ENCODE results near the gene MGAT3. TPM values are rescaled to one million over a fixed set of nuclear protein-coding genes. Genes with fewer than 3 reads are reported as not detected.

Gene MGAT3
- total and polyA plus RNA-seq, 2 of the 8 experiments (the other 6 are each of a cell fraction or from before 2014, with no cell fraction given), result 4.3 to 9.2 TPM

DNA sequence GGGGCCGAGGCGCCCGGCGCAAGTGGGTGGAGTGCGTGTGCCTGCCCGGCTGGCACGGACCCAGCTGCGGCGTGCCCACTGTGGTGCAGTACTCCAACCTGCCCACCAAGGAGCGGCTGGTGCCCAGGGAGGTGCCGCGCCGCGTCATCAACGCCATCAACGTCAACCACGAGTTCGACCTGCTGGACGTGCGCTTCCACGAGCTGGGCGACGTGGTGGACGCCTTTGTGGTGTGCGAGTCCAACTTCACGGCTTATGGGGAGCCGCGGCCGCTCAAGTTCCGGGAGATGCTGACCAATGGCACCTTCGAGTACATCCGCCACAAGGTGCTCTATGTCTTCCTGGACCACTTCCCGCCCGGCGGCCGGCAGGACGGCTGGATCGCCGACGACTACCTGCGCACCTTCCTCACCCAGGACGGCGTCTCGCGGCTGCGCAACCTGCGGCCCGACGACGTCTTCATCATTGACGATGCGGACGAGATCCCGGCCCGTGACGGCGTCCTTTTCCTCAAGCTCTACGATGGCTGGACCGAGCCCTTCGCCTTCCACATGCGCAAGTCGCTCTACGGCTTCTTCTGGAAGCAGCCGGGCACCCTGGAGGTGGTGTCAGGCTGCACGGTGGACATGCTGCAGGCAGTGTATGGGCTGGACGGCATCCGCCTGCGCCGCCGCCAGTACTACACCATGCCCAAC lies 31.2 kb downstream of the MGAT3 start (continued):
- TF ChIP-seq, protein P1, sequence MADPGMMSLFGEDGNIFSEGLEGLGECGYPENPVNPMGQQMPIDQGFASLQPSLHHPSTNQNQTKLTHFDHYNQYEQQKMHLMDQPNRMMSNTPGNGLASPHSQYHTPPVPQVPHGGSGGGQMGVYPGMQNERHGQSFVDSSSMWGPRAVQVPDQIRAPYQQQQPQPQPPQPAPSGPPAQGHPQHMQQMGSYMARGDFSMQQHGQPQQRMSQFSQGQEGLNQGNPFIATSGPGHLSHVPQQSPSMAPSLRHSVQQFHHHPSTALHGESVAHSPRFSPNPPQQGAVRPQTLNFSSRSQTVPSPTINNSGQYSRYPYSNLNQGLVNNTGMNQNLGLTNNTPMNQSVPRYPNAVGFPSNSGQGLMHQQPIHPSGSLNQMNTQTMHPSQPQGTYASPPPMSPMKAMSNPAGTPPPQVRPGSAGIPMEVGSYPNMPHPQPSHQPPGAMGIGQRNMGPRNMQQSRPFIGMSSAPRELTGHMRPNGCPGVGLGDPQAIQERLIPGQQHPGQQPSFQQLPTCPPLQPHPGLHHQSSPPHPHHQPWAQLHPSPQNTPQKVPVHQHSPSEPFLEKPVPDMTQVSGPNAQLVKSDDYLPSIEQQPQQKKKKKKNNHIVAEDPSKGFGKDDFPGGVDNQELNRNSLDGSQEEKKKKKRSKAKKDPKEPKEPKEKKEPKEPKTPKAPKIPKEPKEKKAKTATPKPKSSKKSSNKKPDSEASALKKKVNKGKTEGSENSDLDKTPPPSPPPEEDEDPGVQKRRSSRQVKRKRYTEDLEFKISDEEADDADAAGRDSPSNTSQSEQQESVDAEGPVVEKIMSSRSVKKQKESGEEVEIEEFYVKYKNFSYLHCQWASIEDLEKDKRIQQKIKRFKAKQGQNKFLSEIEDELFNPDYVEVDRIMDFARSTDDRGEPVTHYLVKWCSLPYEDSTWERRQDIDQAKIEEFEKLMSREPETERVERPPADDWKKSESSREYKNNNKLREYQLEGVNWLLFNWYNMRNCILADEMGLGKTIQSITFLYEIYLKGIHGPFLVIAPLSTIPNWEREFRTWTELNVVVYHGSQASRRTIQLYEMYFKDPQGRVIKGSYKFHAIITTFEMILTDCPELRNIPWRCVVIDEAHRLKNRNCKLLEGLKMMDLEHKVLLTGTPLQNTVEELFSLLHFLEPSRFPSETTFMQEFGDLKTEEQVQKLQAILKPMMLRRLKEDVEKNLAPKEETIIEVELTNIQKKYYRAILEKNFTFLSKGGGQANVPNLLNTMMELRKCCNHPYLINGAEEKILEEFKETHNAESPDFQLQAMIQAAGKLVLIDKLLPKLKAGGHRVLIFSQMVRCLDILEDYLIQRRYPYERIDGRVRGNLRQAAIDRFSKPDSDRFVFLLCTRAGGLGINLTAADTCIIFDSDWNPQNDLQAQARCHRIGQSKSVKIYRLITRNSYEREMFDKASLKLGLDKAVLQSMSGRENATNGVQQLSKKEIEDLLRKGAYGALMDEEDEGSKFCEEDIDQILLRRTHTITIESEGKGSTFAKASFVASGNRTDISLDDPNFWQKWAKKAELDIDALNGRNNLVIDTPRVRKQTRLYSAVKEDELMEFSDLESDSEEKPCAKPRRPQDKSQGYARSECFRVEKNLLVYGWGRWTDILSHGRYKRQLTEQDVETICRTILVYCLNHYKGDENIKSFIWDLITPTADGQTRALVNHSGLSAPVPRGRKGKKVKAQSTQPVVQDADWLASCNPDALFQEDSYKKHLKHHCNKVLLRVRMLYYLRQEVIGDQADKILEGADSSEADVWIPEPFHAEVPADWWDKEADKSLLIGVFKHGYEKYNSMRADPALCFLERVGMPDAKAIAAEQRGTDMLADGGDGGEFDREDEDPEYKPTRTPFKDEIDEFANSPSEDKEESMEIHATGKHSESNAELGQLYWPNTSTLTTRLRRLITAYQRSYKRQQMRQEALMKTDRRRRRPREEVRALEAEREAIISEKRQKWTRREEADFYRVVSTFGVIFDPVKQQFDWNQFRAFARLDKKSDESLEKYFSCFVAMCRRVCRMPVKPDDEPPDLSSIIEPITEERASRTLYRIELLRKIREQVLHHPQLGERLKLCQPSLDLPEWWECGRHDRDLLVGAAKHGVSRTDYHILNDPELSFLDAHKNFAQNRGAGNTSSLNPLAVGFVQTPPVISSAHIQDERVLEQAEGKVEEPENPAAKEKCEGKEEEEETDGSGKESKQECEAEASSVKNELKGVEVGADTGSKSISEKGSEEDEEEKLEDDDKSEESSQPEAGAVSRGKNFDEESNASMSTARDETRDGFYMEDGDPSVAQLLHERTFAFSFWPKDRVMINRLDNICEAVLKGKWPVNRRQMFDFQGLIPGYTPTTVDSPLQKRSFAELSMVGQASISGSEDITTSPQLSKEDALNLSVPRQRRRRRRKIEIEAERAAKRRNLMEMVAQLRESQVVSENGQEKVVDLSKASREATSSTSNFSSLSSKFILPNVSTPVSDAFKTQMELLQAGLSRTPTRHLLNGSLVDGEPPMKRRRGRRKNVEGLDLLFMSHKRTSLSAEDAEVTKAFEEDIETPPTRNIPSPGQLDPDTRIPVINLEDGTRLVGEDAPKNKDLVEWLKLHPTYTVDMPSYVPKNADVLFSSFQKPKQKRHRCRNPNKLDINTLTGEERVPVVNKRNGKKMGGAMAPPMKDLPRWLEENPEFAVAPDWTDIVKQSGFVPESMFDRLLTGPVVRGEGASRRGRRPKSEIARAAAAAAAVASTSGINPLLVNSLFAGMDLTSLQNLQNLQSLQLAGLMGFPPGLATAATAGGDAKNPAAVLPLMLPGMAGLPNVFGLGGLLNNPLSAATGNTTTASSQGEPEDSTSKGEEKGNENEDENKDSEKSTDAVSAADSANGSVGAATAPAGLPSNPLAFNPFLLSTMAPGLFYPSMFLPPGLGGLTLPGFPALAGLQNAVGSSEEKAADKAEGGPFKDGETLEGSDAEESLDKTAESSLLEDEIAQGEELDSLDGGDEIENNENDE (IDR thresholded peaks at IDR 0.05; ENCODE audit: insufficient replicate concordance, low read length), result no peak
- TF ChIP-seq TCF12 (IDR thresholded peaks at IDR 0.05; ENCODE audit: low read depth, low read length) (no peak), SIRT6 (IDR thresholded peaks at IDR 0.05; ENCODE audit: low read length) (no peak), CHD1 (IDR thresholded peaks at IDR 0.05; ENCODE audit: low read depth, low read length) (no peak)
- TF ChIP-seq, protein P2, sequence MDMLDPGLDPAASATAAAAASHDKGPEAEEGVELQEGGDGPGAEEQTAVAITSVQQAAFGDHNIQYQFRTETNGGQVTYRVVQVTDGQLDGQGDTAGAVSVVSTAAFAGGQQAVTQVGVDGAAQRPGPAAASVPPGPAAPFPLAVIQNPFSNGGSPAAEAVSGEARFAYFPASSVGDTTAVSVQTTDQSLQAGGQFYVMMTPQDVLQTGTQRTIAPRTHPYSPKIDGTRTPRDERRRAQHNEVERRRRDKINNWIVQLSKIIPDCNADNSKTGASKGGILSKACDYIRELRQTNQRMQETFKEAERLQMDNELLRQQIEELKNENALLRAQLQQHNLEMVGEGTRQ (IDR thresholded peaks at IDR 0.05; ENCODE audit: low read length), result no peak

Measured in H1 (cell line).